Rectal smooth muscle tissue (tissue), 1 donor: ENCODE data around the gene RBBP4.

Experiments used
- H3K27ac ChIP-seq: one replicate; pipeline ENCODE4 v1.7.0; 2013; ENCODE audit warnings: low read depth, low read length, inconsistent platforms
- H3K27me3 ChIP-seq: one replicate; pipeline ENCODE4 v1.7.0; 2013; ENCODE audit warnings: low read length; ENCODE audit not compliant: control insufficient read depth, insufficient read depth
- H3K36me3 ChIP-seq: one replicate; pipeline ENCODE4 v1.7.0; 2013; ENCODE audit warnings: low read length; ENCODE audit not compliant: control insufficient read depth, insufficient read depth
- H3K4me1 ChIP-seq: one replicate; pipeline ENCODE4 v1.7.0; 2013; ENCODE audit warnings: low read length; ENCODE audit not compliant: control insufficient read depth, insufficient read depth
- H3K4me3 ChIP-seq: one replicate; pipeline ENCODE4 v1.7.0; 2013; ENCODE audit warnings: low read length
- H3K9ac ChIP-seq: one replicate; pipeline ENCODE4 v1.7.0; 2013; ENCODE audit warnings: low read length

RBBP4 gene

GRCh38 chr1:32718527-32718926 is 67.5 kb downstream of the RBBP4 start:
- no peak overlapping the region for H3K9ac ChIP-seq
- no peaks in the 10 kb centered on the region for H3K27me3 ChIP-seq
- no peaks in the 10 kb centered on the region for H3K36me3 ChIP-seq
- H3K4me3 ChIP-seq = no peak overlapping the region
- no peak overlapping the region for H3K27ac ChIP-seq
- no peaks in the 10 kb centered on the region for H3K4me1 ChIP-seq

DNA sequence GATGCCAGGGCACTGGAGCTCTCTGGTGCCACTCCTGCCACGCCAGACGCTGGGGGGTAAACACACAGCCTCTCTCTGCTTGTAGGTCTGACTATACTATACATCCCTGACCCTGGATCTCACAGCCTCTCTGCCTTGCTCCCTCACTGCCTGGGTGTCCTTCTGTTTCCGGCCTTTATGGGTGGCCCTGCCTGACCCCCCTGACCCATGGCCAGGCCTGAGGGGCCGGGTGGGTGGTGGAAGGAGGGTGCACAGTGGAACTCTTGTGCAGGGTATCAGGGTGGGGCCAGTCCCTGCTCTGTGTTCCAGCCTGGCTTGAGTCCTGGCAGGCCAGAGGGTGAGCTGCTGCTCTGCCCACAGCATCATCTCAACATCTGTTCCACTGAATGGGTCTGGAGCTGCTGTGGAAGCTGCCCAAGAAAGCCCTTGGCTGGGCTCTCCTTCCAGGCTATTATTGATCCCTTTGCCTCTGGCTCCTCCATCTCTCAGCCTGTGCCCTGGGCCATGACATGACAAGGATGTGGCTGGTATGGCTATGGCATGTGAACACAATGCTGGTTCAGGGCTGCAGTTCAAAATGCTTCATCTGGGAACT is 68.8 kb downstream of the RBBP4 start:
- Histone ChIP-seq H3K36me3 (no peaks in the 10 kb centered on the region), H3K27ac (no peak overlapping the region), H3K4me3 (no peak overlapping the region), H3K9ac (no peak overlapping the region), H3K4me1 (no peaks in the 10 kb centered on the region), H3K27me3 (no peaks in the 10 kb centered on the region)

DNA sequence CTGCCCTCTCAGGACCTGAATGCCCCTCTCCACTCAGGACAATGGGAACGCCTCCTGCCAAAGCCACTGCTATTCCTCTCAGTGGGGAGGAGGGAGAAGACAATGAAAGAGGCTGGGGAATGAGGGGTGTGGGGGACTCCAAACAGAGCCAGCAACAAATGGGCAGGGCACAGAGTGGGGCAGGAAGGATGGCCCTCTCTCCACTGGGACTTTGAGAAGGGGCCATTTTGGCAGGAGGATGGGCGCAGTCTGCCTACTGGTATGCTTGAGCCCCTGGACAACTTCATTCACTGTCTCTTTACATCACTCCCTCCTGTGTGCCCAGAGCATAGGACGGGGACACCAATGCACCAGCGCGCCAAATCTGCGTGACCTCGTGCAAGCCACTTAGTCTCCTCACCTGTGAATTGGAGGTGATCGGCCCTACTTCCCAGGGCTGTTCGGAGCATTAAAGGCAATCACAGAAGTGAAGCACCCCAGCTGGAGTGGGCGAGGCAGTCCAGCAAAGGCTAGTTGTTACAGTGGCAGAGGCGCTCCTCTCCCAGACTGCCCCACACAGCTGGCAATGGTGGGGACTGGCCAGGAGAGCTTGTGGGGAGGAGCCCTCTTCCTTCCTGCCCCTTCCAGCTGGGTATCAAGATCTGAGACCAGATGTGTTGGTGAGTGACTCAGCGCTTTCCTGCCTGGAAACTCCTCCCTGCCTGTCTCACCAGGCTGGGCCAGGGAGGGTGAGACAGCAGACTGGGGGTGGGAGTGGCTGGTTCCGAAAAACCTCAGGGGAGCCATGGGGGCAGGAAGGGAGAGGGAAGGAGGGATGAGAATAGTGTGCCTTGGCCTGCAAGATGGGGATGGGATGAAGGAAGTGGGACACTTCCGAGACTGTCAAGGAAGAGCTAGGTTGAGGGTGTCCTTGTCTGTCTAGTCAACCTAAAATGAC is 73.9 kb downstream of the RBBP4 start:
- Histone ChIP-seq H3K27ac (no peak overlapping the region), H3K4me1 (no peaks in the 10 kb centered on the region), H3K36me3 (no peaks in the 10 kb centered on the region), H3K27me3 (no peaks in the 10 kb centered on the region), H3K4me3 (no peak overlapping the region), H3K9ac (no peak overlapping the region)

DNA sequence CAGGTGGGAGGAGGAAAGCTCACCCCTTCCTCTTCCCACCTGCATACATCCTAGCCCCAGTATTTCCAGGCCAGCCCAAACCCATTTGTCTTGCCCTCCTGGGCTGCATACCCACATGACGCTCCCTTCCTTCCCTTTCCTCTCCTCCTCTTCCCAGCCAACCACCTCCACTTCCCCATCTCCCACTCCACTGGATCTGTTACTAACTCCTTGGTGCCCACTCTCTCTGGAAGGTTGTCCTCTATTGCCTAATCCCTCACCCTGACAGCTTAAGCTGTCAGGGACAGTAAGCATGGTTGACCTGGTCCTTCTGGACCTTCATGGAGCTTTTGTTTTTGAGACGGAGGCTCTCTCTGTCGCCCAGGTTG is 74.6 kb downstream of the RBBP4 start:
- Histone ChIP-seq H3K36me3 (no peaks in the 10 kb centered on the region), H3K9ac (no peak overlapping the region), H3K27ac (no peak overlapping the region), H3K4me3 (no peak overlapping the region), H3K4me1 (no peaks in the 10 kb centered on the region), H3K27me3 (no peaks in the 10 kb centered on the region)

GRCh38 chr1:32727876-32728275 is 76.9 kb downstream of the RBBP4 start:
- Histone ChIP-seq H3K27me3 (no peaks in the 10 kb centered on the region), H3K27ac (no peak overlapping the region), H3K4me1 (no peaks in the 10 kb centered on the region), H3K4me3 (no peak overlapping the region), H3K36me3 (no peaks in the 10 kb centered on the region), H3K9ac (no peak overlapping the region)

DNA sequence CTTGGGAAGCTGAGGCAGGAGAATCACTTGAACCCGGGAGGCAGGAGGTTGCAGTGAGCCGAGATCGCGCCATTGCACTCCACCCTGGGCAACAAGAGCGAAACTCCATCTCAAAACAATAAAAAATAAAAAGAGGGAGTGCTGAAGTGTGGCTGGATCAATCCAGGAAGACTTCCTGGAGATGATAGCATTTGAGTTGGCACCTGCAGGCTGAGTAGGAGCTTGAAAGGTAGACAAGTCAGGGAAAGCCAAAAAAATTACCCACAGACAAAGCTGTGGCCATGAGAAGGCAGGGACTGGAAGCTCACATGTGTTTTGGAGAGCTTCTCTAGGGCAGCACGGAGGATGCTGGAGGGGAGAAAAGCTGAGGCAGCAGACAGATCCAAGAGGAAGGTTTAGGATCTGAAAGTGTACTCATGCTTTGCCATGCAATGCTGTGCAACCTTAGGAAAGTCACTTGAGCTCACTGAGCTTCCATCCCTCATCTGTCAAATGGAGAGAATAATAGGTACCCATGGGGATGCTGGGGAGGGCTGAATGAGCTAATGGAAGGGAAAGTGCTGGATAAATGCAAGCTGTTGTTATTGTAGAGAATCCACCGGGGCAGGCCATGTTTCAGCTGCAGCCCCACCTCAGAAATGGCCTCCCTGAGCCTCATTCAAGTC is 77.5 kb downstream of the RBBP4 start:
- Histone ChIP-seq H3K27me3 (no peaks in the 10 kb centered on the region), H3K36me3 (no peaks in the 10 kb centered on the region), H3K4me1 (no peaks in the 10 kb centered on the region), H3K9ac (no peak overlapping the region), H3K27ac (no peak overlapping the region), H3K4me3 (no peak overlapping the region)

DNA sequence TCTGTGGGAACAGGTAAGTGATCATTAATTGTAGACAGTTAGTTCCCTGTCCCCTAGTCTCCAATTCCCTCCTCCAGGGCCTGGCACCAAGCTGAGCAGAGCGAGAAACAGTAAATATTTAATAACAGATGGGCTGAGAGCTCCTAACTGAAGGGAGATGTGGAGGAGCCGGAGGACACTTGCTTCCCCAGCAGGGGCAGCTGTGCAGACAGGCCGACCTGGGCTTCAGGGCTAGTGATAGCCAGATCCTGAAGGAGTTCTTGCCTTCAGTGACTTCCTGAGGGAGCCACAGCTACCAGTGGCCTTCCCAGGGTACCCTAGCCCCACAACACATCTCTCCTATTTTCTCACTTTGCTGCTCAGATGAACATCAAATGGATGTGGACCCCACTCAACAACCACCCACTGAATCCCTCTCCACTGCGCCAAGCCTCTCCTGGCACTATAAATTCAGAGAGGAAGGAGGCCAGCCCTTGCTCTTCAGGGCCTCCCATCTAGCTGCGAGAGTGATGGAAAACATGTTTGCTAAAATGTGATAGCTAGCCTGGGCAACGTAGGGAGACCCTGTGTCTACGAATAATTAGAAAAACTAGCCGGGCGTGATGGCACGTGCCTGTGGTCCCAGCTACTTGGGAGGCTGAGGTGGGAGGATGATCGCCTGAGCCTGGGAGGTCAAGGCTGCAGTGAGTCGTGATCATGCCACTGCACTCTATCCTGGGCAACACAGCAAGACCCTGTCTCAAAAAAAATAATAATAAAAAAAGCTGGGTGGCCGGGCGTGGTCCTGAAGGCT is 78.4 kb downstream of the RBBP4 start:
- H3K27me3 ChIP-seq = no peaks in the 10 kb centered on the region
- no peak overlapping the region for H3K9ac ChIP-seq
- no peaks in the 10 kb centered on the region for H3K36me3 ChIP-seq
- H3K4me3 ChIP-seq = no peak overlapping the region
- no peaks in the 10 kb centered on the region for H3K4me1 ChIP-seq
- H3K27ac ChIP-seq = no peak overlapping the region

DNA sequence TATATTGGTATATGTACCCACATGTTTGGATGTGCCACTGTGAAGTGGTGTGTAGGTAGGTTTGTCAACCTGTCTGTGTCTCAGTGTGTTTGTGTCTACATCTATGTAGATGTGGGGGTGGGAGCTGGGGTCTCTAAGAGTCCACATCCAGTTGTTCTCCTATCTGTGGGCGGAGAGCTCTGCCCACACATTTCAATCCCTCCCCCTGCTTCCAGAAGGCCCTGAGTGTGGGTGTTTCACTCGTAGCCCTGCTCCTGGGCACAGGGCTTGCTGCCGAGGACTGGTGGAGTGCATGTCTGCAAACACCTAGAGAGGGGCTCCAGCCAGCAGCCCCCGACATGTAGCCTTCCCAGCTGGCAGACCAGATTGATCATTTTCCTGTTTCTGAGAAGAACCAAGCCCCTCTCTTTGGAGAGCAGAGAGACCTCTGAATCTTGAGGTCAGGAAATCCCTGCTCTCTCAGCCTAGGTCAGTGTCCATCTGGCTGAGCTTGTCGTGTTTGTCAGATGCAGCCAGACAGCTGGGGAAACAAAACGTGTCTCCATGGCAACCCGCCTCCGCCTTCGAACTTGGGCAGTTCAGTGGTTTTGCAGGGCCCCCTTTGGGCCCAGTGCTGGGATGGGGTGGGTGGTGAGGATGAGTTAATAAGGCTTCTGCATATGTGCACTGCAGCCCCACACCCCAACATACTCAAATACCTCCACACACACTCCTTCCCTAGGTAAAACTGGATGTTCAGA is 82.7 kb downstream of the RBBP4 start:
- Histone ChIP-seq H3K27ac (no peak overlapping the region), H3K27me3 (no peaks in the 10 kb centered on the region), H3K9ac (no peak overlapping the region), H3K4me1 (no peaks in the 10 kb centered on the region), H3K4me3 (no peak overlapping the region), H3K36me3 (no peaks in the 10 kb centered on the region)
